Neural cell (in vitro differentiated cells): Measurements from ENCODE around the gene ZCCHC24.

Experiments
- MXI1 ChIP-seq: fragments of 450-650 bp; conservative IDR thresholded peaks from 2 replicates; pipeline ENCODE4 v1.6.1; 2014; ENCODE audit warnings: antibody characterized with exemption, mild to moderate bottlenecking; ENCODE audit not compliant: poor library complexity, severe bottlenecking
- TF ChIP-seq, protein P1 (sequence below): fragments of 450-650 bp; IDR thresholded peaks from 2 replicates; pipeline ENCODE4 v1.5.1; 2014; ENCODE audit warnings: antibody characterized with exemption, mild to moderate bottlenecking, moderate library complexity; ENCODE audit not compliant: poor library complexity, severe bottlenecking

DNA sequence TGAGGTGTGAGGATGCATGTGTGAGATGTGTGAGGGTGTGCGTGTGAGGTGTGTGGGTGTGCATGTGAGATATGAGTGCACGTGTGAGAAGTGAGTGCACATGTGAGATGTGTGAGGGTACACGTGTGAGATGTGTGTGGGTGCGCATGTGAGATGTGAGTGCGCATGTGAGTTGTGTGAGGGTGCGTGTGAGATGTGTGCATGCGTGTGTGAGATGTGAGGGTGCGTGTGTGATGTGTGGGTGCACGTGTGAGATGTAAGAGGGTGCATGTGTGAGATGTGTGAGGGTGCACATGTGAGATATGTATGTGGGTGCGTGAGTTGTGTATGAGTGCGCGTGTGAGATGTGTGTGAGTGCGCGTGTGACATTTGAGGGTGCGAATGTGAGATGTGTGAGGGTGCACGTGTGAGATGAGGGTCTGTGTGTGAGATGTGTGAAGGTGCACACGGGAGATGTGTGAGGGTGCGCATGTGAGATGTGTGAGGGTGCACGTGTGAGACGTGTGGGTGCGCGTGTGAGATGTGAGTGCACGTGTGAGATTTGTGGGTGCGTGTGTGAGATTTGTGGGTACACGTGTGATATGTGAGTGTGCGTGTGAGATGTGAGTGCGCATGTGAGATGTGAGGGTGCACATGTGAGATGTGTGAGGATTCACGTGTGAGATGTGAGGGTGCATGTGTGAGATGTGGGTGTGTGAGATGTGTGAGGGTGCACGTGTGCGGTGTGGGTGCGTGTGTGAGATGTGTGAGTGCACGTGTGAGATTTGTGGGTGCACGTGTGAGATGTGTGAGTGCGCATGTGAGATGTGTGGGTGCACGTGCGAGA lies 67.7 kb downstream of the ZCCHC24 start:
- TF ChIP-seq MXI1 = no peak
- TF ChIP-seq, protein P1, sequence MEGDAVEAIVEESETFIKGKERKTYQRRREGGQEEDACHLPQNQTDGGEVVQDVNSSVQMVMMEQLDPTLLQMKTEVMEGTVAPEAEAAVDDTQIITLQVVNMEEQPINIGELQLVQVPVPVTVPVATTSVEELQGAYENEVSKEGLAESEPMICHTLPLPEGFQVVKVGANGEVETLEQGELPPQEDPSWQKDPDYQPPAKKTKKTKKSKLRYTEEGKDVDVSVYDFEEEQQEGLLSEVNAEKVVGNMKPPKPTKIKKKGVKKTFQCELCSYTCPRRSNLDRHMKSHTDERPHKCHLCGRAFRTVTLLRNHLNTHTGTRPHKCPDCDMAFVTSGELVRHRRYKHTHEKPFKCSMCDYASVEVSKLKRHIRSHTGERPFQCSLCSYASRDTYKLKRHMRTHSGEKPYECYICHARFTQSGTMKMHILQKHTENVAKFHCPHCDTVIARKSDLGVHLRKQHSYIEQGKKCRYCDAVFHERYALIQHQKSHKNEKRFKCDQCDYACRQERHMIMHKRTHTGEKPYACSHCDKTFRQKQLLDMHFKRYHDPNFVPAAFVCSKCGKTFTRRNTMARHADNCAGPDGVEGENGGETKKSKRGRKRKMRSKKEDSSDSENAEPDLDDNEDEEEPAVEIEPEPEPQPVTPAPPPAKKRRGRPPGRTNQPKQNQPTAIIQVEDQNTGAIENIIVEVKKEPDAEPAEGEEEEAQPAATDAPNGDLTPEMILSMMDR = no peak
